ENCODE data around the gene FGF12.
"Not testable (repeated sequence)": the region's sequence is repeated elsewhere in the genome, so short reads cannot be mapped to it uniquely, and the experiment has no call there.

FGF12 gene

DNA sequence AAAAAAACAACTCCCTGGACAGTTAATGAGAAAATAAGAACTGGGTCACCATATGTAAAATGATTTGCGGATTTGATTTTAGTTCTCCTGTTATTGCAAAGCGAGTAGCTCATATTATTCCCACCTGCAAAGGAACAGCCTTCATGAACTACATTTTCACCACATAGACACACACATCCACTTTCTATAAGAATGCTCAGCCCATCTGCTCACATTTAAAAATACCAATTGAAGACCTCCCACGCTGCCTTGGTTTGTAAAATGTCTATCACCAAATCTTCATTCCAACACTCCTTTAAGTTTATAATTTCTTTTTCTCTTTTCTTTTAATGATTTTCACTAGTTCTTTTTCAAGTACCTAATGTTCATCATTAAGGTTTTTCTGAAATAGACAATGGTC, 148.6 kb downstream of the FGF12 start:
- no peak for DNase-seq (ENCODE audit: low read depth in 2 of 2)

DNA sequence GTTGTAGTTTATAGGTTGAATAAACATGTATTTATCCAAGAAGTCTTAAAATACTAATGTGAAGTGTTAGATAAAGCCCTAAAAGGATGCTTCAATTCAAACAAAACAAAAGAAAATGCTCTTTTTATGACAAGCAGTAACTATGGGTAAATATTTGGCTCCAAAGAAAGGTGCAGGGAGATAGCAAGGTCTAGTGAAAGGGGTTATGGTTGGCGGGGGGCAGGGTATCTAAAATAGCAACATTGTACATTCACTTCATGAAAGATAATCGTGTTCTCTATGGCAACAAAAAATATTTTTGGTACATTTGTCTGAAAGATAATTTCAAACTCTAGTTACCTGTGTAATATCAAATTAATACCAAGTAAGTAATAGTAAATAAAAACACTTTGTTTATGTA, 149.5 kb downstream of the FGF12 start:
- DNase-seq (ENCODE audit: low read depth in 2 of 2), result no peak

DNA sequence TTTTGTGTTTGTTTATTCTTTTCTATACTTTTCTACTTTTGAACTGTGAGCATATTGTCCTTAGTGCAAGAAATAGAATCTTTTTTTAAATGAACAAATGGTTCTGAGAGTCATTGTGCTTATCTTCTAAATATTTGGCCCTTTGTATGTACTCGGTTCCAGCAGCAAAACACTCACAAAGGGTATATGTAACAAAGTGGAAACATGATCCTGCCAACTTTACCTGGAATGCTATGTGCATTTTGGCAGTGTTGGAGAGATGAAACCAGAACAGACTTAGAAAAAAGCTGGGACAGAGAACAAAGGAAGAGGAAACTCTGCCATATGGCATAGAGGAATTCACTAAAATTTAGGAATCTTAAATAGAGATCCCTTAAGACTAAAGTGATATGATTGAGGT, 150.1 kb downstream of the FGF12 start:
- no peak for DNase-seq (ENCODE audit: low read depth in 2 of 2)

DNA sequence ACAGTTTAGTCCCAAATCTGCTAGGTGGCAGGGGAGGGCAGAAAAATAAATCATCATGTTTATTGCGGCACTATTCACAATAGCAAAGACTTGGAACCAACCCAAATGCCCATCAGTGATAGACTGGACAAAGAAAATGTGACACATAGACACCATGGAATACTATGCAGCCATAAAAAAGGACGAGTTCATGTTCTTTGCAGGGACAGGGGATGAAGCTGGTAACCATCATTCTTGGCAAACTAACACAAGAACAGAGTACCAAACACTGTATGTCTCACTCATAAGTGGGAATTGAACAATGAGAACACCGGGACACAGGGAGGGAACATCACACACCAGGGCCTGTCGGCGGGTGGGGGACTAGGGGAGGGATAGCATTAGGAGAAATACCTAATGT, 150.6 kb downstream of the FGF12 start:
- DNase-seq (ENCODE audit: low read depth in 2 of 2), result not testable (repeated sequence)

DNA sequence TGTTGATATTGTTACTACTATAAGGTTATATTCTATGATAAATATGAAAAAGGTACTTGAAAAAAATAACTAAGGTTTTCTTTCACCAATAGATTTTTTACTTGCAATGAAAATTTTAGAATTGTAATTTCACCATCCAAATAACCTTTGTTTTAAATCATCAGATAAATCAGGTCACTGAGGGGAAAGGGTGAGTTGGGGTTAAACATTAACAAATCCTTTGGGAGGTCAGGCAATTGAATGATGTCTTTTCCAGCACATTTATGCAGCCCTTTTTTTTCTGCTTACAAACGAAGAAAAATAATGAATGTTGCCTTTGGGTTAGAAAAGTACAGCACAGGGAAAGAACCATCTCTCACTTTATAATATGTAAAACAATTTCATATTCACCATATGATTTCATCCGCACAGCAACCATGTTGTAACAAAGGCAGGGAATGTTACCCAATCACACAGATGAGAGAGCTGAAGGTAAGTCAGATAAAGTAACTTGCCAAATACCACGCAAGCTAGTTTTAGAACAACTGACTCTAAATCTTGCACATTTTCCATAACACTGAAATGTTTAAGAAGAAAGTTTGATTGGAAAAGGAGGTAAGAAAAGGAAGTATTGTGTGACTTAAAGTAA, 151.3 kb downstream of the FGF12 start:
- no peak for DNase-seq (ENCODE audit: low read depth in 2 of 2)

DNA sequence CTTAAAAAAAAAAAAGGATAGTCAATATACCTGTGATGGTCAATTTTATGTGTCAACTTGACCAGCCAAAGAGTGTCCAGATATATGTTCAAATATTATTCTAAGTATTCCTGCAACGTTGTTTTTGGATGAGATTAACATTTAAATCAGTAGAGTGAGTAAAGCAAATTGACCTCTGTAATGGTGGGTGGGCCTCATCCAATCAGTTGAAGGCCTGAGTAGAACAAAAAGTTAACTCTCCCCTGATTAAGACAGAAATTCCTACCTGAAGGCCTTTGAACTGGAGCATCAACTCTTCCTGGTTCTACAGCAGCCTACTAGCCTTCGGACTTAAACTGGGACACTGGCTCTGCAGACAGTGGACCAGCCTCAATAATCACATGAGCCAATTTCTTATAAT, 154.1 kb downstream of the FGF12 start:
- no peak for DNase-seq (ENCODE audit: low read depth in 2 of 2)

DNA sequence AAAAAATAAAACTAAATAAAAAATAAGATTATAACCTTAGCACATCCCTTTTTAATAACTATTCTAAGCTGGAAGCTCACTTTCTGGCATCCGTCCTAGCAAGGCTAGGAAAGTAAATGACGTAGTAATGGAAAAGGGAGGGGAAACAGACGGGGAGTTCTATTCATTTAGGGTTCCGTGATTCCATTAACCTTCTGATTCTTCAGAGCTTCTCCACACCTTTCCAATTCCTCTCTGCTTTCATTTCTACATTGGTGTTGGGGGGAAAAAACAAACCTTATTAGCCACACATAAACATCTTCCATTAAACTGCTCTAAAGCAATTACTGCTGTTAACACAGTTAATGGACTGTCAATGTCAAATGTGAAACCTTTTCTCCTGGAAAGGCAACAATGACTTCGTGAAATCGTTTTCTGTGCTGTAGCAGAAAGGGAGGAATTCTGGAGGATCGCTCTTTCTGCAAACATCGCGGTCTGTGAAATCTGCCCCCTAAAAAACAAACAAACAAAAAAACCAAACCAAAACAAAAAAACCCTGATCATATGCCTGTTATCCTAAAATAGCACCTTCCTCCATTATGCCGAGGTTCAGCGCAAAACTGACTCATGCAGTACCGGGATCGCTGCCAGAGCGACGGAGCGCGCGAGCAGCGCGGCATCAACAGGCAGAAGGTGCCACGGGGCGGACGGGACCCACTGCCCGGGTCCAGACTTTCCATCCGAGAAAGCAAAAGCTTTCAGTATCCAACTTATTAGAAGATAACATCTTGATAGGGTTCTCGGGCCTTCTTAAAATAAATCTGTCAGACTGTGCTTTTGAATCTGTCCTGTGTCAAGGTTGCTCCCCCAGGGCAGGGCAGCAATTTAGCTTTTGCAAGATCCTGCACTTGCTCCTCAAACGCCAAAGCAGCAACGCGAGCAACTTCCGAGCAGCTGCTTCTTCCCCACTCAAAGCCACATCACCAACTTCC, 156.2 kb downstream of the FGF12 start:
- DNase-seq (ENCODE audit: low read depth in 2 of 2), result no peak

DNA sequence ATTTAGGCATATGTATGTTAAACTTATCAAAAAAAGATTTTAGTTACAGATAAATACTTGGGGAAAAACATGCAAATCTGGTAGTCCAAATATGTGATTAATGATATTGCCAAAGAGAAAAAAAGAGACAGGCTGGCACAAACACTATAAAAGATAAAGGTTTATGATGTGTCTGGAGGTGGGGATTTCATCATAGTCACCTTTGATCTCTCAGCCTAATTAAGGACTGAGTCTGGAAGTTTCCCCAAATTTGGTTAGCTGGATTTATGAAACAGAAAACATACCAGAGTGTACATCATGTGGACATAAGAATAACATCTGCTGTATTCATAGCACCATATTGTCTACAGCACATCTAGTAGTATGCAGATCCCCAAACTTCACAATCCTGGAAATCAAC, 157.0 kb downstream of the FGF12 start:
- no peak for DNase-seq (ENCODE audit: low read depth in 2 of 2)

DNA sequence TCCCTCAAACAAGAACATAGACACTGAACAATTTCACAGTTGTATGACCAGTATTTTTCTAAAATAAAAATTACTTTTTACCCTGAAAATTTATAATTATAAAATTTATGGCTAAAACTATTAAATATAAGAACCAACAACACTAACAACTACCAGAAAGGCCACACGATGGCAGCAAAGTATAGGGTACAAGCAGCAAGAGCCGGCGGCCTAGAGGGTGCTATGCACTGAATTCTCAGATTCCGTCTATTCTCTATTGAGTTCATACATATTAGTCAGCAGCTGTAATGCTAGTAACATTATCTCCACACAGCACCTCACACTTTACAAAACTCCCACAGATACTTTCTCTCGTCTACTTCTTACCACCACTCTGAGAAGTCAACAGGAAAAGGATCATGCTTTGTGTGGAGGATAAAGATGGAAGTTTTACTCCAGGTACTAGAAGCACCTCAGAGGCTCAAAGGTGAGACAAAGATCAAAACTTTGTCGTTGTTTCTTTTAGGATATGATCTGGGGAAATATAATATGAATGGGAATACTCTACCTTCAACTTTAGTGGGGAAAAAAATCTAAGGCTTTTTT, 160.5 kb downstream of the FGF12 start:
- peak in 1 of 2 donors; percentile 8 for DNase-seq (ENCODE audit: low read depth in 2 of 2)

DNA sequence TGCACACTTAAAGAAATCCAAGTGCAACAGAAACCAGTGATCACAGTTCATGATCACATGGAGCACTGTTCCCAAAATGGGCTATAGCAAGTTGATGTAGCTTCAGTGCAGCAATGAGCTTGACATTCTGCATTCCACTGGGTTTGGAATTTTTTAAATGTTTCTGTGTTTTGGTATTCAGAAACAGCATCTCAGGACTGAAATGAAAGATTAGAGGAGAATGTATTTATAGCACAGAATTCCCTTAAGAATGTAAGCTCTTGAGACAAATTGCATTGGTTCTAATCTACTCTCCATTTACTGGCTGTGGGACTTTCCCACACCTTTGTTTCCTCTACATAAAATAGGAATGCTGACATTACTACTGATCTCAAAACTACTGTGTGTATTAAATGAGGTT, 162.7 kb downstream of the FGF12 start:
- DNase-seq (ENCODE audit: low read depth in 2 of 2), result no peak

DNA sequence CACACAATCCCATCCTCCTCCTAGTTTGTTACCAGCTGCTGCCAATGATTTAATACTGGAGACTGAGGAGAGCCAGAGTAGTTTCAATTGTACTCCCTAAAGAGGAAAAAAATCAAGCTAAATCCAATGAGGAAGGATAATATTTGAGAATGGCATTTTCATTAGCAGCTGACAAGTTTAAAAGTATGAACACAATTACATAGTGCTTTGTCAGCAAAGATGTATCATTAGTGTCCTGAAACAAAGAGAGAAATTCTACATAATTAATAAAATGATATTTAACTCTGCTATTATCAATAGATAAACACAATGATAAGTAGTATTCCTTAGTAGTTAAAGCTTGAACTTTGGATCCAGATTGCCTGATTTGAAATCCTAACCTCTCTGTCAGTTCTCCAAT, 163.9 kb downstream of the FGF12 start:
- DNase-seq (ENCODE audit: low read depth in 2 of 2), result no peak

DNA sequence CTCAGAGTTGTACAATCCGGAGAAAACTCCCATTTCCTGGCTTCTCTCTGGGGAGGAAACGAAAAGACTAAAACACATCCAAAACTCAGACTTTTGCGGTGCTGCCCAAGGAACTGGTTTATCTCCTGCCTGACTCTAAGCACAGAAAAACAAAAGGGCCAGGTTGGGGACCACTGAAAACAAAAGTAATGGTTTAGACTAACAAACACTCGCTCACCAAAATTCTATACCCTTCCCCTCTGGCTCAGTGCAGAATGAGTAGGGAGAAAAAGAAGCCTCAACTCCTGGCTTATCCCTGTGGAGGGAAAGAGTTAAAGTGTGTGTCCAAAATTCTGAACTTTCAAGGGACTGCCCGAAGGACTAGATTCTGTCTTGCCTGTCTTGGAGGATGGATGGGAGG, 173.6 kb downstream of the FGF12 start:
- no peak for DNase-seq (ENCODE audit: low read depth in 2 of 2)

DNA sequence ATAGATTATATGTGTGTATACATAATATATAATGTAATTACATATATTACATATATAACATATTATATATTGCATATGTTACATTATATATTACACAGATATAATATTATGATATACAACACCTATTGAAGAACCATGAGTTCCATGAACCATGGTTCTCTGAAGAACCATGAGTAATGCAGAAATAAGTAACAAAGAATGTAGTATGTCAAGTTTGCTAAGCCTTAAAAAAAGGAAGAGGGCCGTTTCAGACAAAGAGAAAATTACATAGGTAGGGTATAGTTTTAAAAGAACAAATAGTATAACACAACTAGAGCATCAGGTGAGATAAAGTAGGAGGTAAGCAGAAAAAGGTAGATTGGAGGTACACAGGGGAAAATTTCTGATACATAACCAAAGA, 177.0 kb downstream of the FGF12 start:
- DNase-seq (ENCODE audit: low read depth in 2 of 2), result no peak

DNA sequence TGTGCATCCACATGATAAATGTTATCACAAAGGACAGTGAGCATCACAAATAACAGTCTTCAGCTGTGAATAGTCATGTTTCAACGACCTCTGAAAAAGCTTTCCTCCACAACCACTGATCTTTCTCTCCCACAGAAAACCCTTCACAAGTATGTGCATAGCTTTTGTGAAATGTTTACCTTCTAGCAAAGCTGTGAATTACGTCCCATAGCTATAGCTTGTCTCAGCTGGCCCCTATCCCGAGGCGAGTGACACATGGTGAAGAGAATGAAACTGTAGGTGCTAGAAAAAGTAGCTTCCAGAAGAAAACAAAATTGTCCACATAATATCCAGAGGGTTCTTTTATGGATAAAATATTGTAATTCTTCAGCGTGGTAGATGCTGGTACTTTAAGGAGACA, 182.0 kb downstream of the FGF12 start:
- DNase-seq (ENCODE audit: low read depth in 2 of 2), result no peak

DNA sequence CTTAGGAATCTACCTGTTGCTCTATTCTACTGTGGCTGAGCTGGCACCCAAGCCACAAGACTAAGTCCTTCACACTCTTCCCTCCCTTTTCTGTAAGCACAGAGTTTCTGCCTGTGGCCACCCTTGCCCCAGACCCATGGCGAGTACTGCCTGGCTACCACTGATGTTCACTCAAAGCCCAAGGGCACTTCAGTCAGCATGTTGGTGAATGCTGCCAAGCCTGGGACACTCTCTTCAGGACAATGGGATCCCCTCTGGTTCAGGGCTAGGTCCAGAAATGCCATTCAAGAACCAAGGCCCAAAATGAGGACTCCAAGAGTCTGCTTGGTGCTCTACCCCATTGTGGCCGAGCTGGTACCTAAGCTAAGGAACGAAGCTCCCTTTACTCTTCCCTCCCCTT, 184.2 kb downstream of the FGF12 start:
- no peak for DNase-seq (ENCODE audit: low read depth in 2 of 2)

DNA sequence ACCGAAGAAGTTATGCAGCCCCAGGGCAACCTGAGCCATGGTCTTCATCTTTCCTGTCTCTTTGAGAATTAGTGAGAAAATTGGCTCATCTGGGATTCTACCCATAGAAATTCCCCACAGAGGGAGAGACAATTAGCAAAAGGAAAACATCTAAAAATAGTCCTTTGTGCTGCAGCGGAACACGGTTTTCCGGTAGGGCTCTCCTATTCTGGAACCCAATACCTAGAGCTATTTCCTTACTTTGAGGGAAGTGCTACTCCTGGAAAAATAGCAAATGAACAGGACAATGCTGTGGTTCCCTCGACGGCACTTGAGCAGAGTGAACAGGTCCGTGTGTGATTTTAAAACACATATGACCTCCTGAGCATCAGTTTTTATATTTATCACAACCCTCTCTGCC, 210.5 kb downstream of the FGF12 start:
- DNase-seq (ENCODE audit: low read depth in 2 of 2), result no peak

DNA sequence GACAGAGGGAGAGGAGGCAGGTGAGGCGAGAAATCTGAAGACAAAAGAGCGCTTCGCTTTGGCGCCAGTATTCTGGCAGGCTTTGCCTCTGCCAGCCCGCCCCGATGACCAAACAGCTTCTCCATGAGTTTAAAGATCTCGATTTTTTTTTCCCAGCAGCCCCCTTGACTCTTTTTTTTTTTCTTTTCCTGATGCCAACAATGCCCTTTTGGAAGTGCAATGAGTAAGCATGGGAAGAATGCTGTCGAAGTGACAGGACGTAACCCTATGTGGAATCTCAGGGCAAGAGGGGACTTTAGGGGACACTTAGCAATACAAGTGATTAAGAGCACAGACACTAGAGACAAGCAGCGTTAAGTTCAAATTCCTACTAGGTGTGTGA, 211.7 kb downstream of the FGF12 start:
- DNase-seq (ENCODE audit: low read depth in 2 of 2), result no peak

DNA sequence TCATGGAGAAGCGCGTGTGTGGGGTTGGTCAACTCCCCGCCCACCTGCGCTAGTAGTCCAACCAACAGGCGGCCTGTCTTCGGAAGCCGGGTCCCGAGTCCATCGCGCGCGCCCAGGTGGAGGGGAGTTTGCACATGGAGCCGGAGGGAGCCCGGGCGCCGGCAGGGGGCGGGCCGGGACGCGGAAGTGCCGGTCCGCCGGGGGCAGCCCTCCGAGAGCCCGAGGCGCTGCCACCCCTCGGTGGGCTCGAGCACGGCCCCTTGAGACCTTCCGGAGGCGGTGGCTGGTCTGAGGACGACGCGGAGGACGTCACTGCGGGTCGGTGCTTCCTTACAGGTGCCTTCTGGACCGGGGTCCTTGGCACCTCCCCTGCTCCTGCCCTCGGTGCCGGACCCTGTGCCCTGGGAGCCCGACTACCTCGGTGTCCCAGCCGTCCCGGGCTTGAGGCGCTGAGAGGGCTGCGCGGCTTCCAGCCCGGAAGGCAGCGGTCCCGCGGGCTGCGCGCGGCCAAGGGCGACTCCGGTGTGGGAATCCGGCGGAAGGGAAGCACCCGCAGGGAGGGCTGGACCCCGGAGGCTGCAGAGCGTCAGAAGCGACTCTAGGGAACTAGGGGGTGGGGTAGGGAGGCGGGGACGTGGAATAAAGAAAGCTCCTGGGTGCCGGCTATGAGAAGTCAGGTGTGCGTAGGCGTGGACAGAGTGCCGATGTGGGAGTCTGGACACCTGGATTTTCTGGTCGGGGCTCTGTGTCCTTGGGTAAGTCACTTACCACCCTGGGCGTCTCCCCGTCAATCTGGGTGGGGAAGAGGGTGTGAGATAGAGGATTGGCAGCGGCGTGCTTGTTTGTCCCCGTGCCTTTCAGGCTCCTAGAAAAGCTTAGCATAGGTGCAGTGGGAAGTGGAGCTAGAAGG, 212.3 kb downstream of the FGF12 start:
- DNase-seq (ENCODE audit: low read depth in 2 of 2), result no peak

DNA sequence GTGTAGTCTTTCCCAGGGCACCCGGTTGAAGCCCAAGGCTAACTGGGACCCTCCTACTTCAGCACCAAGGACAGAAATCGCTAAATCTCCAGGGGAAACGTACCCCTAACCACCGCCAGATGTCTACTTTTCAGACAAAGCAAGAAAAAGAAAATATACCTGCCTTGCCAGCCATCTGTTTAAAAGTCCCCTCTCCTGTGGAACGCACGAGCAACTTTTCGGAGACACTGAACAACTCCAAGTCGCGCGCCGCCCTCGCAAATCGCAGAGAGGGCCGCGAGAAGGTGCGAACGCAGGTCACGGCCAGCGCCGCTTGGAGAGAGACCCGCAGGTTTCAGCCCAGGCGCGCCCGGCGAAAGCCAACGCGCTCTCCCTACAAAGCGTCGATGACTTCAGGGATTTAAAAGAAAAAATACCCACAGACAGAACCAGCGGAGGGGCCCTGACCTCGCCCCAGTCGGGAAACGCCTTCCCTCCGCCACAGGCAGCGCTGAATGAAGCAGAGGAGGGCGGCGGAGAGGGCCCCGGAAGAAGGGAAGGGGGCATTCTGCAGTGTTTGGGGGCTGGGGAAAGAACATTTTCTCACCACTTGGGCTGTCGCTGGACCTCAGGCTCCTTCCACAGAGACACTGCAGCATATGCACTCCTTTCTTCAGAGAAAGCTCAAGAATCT, 213.1 kb downstream of the FGF12 start:
- no peak for DNase-seq (ENCODE audit: low read depth in 2 of 2)

DNA sequence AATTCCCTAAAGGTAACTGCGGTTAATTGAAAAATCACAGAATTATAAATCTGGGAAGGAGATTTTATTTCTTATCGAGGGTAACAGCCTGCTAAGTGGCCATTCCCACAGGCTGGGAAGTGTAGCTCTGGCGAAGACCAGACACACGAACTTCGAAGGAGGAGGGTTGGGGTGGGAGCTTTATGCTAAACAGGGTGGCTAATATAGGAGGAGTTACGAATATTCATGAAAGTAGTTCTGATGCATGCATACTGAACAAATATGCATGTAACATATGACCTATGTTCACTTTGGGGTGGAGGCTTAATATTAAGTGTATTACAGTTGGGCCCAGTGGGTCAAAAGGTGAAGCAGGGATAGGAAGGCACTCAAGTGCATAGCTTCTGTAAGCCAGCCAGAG, 221.6 kb downstream of the FGF12 start:
- DNase-seq (ENCODE audit: low read depth in 2 of 2), result no peak

DNA sequence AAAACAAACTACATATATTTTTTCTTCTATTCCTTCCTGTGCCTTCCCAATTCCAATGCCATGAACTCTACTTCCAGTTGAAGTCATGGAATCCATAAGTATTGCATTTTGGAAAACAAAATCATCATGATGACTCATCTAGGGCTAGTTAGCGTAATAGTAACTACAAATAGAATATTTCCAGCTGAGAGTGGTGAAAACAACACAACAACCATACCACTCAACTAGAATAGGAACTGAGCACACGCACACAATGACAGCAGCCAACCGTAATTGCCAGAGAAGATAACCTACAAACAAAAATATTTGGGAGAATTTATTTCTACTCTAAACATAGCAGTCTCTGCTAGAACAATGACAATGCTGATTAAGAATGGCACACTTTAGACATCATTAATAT, 225.9 kb downstream of the FGF12 start:
- DNase-seq (ENCODE audit: low read depth in 2 of 2), result no peak
